Measurements from ENCODE around the gene VWCE. TPM values are rescaled to one million over a fixed set of nuclear protein-coding genes. Genes with fewer than 3 reads are reported as not detected.

Gene VWCE
- total RNA-seq, 1 experiment from 2014 or later = 21.9 TPM

DNA sequence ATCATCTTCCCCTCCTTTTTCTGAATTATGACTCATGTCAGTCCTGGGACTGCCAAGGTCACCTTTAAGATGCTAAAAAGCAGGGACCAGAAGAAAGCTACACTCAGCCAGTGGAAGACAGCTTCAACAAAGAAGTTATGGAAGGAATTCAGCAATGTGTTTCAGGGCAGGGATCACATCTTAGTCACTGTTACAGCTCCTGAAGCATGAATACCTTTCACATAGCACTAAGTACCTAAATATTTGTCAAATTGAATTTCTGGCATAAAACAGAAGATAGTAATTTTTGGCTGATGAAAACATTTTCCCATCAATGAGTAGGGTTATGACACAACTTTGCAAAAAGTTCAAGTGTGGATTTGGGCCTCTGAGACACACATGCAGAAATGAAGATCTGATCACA is 32.6 kb upstream of the VWCE start:
- H3K27ac Mint-ChIP-seq = 0 out of 2 replicates have a peak overlapping the region, but pooled peaks have one; percentile 16
- H3K9me3 Mint-ChIP-seq = no peaks in the 10 kb centered on the region
- CTCF ChIA-PET = interaction anchor here (1.0 to 2.2 kb wide), 2 partner anchors 8 to 58 kb away, joined by 5 to 9 read pairs; no protein-coding TSS in a partner anchor
- peaks cover 16% of the 10 kb centered on the region for H3K4me1 Mint-ChIP-seq
- no peaks in the 10 kb centered on the region for H3K27me3 Mint-ChIP-seq (ENCODE audit: low read depth)
- ATAC-seq (no peak), DNase-seq (ENCODE audit: low spot score) (no peak)
- peaks cover 57% of the 10 kb centered on the region for H3K36me3 Mint-ChIP-seq
- TF ChIP-seq, protein P1, sequence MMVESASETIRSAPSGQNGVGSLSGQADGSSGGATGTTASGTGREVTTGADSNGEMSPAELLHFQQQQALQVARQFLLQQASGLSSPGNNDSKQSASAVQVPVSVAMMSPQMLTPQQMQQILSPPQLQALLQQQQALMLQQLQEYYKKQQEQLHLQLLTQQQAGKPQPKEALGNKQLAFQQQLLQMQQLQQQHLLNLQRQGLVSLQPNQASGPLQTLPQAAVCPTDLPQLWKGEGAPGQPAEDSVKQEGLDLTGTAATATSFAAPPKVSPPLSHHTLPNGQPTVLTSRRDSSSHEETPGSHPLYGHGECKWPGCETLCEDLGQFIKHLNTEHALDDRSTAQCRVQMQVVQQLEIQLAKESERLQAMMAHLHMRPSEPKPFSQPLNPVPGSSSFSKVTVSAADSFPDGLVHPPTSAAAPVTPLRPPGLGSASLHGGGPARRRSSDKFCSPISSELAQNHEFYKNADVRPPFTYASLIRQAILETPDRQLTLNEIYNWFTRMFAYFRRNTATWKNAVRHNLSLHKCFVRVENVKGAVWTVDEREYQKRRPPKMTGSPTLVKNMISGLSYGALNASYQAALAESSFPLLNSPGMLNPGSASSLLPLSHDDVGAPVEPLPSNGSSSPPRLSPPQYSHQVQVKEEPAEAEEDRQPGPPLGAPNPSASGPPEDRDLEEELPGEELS (CRISPR knock-in tag; IDR thresholded peaks at IDR 0.05) = no peak
- TF ChIP-seq RORB (CRISPR knock-in tag; IDR thresholded peaks at IDR 0.05) (no peak), FOXJ3 (CRISPR knock-in tag; IDR thresholded peaks at IDR 0.05; ENCODE audit: borderline replicate concordance) (no peak), ZNF396 (CRISPR knock-in tag; IDR thresholded peaks at IDR 0.05; ENCODE audit: borderline replicate concordance) (no peak), JUN (CRISPR knock-in tag; IDR thresholded peaks at IDR 0.05) (no peak), TCF7 (CRISPR knock-in tag; IDR thresholded peaks at IDR 0.05; ENCODE audit: low read depth) (no peak), GTF2I (CRISPR knock-in tag; conservative IDR thresholded peaks at IDR 0.05) (no peak), NR1H2 (CRISPR knock-in tag; IDR thresholded peaks at IDR 0.05) (no peak), NFYB (CRISPR knock-in tag; conservative IDR thresholded peaks at IDR 0.05; ENCODE audit: low read depth) (no peak)
- TF ChIP-seq, protein P2, sequence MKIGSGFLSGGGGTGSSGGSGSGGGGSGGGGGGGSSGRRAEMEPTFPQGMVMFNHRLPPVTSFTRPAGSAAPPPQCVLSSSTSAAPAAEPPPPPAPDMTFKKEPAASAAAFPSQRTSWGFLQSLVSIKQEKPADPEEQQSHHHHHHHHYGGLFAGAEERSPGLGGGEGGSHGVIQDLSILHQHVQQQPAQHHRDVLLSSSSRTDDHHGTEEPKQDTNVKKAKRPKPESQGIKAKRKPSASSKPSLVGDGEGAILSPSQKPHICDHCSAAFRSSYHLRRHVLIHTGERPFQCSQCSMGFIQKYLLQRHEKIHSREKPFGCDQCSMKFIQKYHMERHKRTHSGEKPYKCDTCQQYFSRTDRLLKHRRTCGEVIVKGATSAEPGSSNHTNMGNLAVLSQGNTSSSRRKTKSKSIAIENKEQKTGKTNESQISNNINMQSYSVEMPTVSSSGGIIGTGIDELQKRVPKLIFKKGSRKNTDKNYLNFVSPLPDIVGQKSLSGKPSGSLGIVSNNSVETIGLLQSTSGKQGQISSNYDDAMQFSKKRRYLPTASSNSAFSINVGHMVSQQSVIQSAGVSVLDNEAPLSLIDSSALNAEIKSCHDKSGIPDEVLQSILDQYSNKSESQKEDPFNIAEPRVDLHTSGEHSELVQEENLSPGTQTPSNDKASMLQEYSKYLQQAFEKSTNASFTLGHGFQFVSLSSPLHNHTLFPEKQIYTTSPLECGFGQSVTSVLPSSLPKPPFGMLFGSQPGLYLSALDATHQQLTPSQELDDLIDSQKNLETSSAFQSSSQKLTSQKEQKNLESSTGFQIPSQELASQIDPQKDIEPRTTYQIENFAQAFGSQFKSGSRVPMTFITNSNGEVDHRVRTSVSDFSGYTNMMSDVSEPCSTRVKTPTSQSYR (CRISPR knock-in tag; IDR thresholded peaks at IDR 0.05) = no peak
- TF ChIP-seq, protein P3, sequence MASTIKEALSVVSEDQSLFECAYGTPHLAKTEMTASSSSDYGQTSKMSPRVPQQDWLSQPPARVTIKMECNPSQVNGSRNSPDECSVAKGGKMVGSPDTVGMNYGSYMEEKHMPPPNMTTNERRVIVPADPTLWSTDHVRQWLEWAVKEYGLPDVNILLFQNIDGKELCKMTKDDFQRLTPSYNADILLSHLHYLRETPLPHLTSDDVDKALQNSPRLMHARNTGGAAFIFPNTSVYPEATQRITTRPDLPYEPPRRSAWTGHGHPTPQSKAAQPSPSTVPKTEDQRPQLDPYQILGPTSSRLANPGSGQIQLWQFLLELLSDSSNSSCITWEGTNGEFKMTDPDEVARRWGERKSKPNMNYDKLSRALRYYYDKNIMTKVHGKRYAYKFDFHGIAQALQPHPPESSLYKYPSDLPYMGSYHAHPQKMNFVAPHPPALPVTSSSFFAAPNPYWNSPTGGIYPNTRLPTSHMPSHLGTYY (CRISPR knock-in tag; IDR thresholded peaks at IDR 0.05) = no peak
- H3K4me3 Mint-ChIP-seq = no peak overlapping the region
- POLR2A ChIA-PET = interaction anchor here (1.3 kb wide), 1 partner anchor 34 kb away, joined by 4 read pairs; the partner anchor contains the start of genes CYB561A3 and TMEM138

- Mint-ChIP-seq H3K27ac (no peak overlapping the region; the same call in 1 of the 2 replicates), H3K36me3 (peaks cover 74% of the 10 kb centered on the region), H3K9me3 (no peaks in the 10 kb centered on the region), H3K27me3 (ENCODE audit: low read depth) (no peaks in the 10 kb centered on the region), H3K4me1 (no peaks in the 10 kb centered on the region; the same call in 1 of the 2 replicates), H3K4me3 (no peak overlapping the region)
- POLR2A ChIA-PET = interaction anchor here (0.5 kb wide), 2 partner anchors 93 to 101 kb away, joined by 3 to 5 read pairs; no protein-coding TSS in a partner anchor
- ATAC-seq = no peak
- no peak for DNase-seq (ENCODE audit: low spot score)
- CTCF ChIA-PET = no interaction called here
- TF ChIP-seq, protein P4, sequence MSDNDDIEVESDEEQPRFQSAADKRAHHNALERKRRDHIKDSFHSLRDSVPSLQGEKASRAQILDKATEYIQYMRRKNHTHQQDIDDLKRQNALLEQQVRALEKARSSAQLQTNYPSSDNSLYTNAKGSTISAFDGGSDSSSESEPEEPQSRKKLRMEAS (CRISPR knock-in tag; IDR thresholded peaks at IDR 0.05) = no peak
- TF ChIP-seq, protein P5, sequence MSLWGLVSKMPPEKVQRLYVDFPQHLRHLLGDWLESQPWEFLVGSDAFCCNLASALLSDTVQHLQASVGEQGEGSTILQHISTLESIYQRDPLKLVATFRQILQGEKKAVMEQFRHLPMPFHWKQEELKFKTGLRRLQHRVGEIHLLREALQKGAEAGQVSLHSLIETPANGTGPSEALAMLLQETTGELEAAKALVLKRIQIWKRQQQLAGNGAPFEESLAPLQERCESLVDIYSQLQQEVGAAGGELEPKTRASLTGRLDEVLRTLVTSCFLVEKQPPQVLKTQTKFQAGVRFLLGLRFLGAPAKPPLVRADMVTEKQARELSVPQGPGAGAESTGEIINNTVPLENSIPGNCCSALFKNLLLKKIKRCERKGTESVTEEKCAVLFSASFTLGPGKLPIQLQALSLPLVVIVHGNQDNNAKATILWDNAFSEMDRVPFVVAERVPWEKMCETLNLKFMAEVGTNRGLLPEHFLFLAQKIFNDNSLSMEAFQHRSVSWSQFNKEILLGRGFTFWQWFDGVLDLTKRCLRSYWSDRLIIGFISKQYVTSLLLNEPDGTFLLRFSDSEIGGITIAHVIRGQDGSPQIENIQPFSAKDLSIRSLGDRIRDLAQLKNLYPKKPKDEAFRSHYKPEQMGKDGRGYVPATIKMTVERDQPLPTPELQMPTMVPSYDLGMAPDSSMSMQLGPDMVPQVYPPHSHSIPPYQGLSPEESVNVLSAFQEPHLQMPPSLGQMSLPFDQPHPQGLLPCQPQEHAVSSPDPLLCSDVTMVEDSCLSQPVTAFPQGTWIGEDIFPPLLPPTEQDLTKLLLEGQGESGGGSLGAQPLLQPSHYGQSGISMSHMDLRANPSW (CRISPR knock-in tag; conservative IDR thresholded peaks at IDR 0.05; ENCODE audit: low read depth) = no peak
- TF ChIP-seq ATF1 (CRISPR knock-in tag; IDR thresholded peaks at IDR 0.05) (no peak), SMAD4 (CRISPR knock-in tag; IDR thresholded peaks at IDR 0.05) (no peak), TCF7 (CRISPR knock-in tag; IDR thresholded peaks at IDR 0.05; ENCODE audit: low read depth) (no peak), ZMAT4 (CRISPR knock-in tag; IDR thresholded peaks at IDR 0.05) (no peak), ZNF317 (CRISPR knock-in tag; IDR thresholded peaks at IDR 0.05; ENCODE audit: borderline replicate concordance, low read depth) (no peak), USF1 (CRISPR knock-in tag; IDR thresholded peaks at IDR 0.05) (no peak)
- TF ChIP-seq, protein P1 (CRISPR knock-in tag; IDR thresholded peaks at IDR 0.05) = no peak
- TF ChIP-seq, protein P6, sequence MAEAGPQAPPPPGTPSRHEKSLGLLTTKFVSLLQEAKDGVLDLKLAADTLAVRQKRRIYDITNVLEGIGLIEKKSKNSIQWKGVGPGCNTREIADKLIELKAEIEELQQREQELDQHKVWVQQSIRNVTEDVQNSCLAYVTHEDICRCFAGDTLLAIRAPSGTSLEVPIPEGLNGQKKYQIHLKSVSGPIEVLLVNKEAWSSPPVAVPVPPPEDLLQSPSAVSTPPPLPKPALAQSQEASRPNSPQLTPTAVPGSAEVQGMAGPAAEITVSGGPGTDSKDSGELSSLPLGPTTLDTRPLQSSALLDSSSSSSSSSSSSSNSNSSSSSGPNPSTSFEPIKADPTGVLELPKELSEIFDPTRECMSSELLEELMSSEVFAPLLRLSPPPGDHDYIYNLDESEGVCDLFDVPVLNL (CRISPR knock-in tag; IDR thresholded peaks at IDR 0.05; ENCODE audit: borderline replicate concordance, low read depth) = no peak
Observed at GRCh38 chr11:61325649-61326414, 30.7 kb upstream of the VWCE start.

All from WTC11 (cell line).